ENCODE data around the gene SUMF1.

The SUMF1 gene

GRCh38 chr3:4417449-4417848 lies 49.6 kb downstream of the SUMF1 start:
- no peak for DNase-seq (ENCODE audit: low read depth in 1 of 2, low spot score in 1 of 2)

GRCh38 chr3:4416961-4417360 lies 50.1 kb downstream of the SUMF1 start:
- DNase-seq (ENCODE audit: low read depth in 1 of 2, low spot score in 1 of 2) = no peak

- no peak for DNase-seq (ENCODE audit: low read depth in 1 of 2, low spot score in 1 of 2)
Measured at GRCh38 chr3:4416427-4416945, 50.6 kb downstream of the SUMF1 start.

- no peak for DNase-seq (ENCODE audit: low read depth in 1 of 2, low spot score in 1 of 2)
Measured at GRCh38 chr3:4413467-4413866, 53.6 kb downstream of the SUMF1 start.

GRCh38 chr3:4411833-4412232 lies 55.2 kb downstream of the SUMF1 start:
- DNase-seq (ENCODE audit: low read depth in 1 of 2, low spot score in 1 of 2) = no peak

- DNase-seq (ENCODE audit: low read depth in 1 of 2, low spot score in 1 of 2) = no peak
Measured at GRCh38 chr3:4411236-4411635, 55.8 kb downstream of the SUMF1 start.

GRCh38 chr3:4410606-4411005 lies 56.5 kb downstream of the SUMF1 start:
- DNase-seq (ENCODE audit: low read depth in 1 of 2, low spot score in 1 of 2) = no peak

GRCh38 chr3:4409971-4410573 lies 57.0 kb downstream of the SUMF1 start:
- DNase-seq (ENCODE audit: low read depth in 1 of 2, low spot score in 1 of 2) = no peak

GRCh38 chr3:4409415-4409814 lies 57.7 kb downstream of the SUMF1 start:
- DNase-seq (ENCODE audit: low read depth in 1 of 2, low spot score in 1 of 2) = no peak

- no peak for DNase-seq (ENCODE audit: low read depth in 1 of 2, low spot score in 1 of 2)
Measured at GRCh38 chr3:4408958-4409357, 58.1 kb downstream of the SUMF1 start.

- no peak for DNase-seq (ENCODE audit: low read depth in 1 of 2, low spot score in 1 of 2)
Measured at GRCh38 chr3:4407941-4408340, 59.1 kb downstream of the SUMF1 start.

- DNase-seq (ENCODE audit: low read depth in 1 of 2, low spot score in 1 of 2) = no peak
Measured at GRCh38 chr3:4406746-4407568, 60.1 kb downstream of the SUMF1 start.

GRCh38 chr3:4404881-4405280 lies 62.2 kb downstream of the SUMF1 start:
- no peak for DNase-seq (ENCODE audit: low read depth in 1 of 2, low spot score in 1 of 2)

GRCh38 chr3:4401441-4401840 lies 65.6 kb downstream of the SUMF1 start:
- DNase-seq (ENCODE audit: low read depth in 1 of 2, low spot score in 1 of 2) = no peak

- no peak for DNase-seq (ENCODE audit: low read depth in 1 of 2, low spot score in 1 of 2)
Measured at GRCh38 chr3:4399476-4399875, 67.6 kb downstream of the SUMF1 start.

GRCh38 chr3:4398941-4399245 lies 68.2 kb downstream of the SUMF1 start:
- DNase-seq (ENCODE audit: low read depth in 1 of 2, low spot score in 1 of 2) = no peak

- no peak for DNase-seq (ENCODE audit: low read depth in 1 of 2, low spot score in 1 of 2)
Measured at GRCh38 chr3:4398120-4398940, 68.7 kb downstream of the SUMF1 start.

GRCh38 chr3:4397466-4397865 lies 69.6 kb downstream of the SUMF1 start:
- DNase-seq (ENCODE audit: low read depth in 1 of 2, low spot score in 1 of 2) = no peak

- no peak for DNase-seq (ENCODE audit: low read depth in 1 of 2, low spot score in 1 of 2)
Measured at GRCh38 chr3:4396542-4396941, 70.5 kb downstream of the SUMF1 start.

GRCh38 chr3:4396006-4396405 lies 71.1 kb downstream of the SUMF1 start:
- no peak for DNase-seq (ENCODE audit: low read depth in 1 of 2, low spot score in 1 of 2)

- no peak for DNase-seq (ENCODE audit: low read depth in 1 of 2, low spot score in 1 of 2)
Measured at GRCh38 chr3:4395448-4395847, 71.6 kb downstream of the SUMF1 start.

- no peak for DNase-seq (ENCODE audit: low read depth in 1 of 2, low spot score in 1 of 2)
Measured at GRCh38 chr3:4394567-4394966, 72.5 kb downstream of the SUMF1 start.

Data from stimulated activated CD4-positive, alpha-beta T cell treated with anti-CD3 and anti-CD28 coated beads, Interleukin-15, amount 100 ng/mL, for 1 hour (primary cell).